GM12878 (cell line): Measurements from ENCODE around the gene LCE3C. TPM values are rescaled to one million over a fixed set of nuclear protein-coding genes. Genes with fewer than 3 reads are reported as not detected.
A peak's percentile ranks its signal among the peaks of the same experiment; 100 is the strongest.
"Not testable (repeated sequence)": the region's sequence is repeated elsewhere in the genome, so short reads cannot be mapped to it uniquely, and the experiment has no call there.

Experiments
- ATAC-seq: fragments of 200-7000 bp; cut with Tn5 transposase; 3 replicates; pipeline ENCODE4 v1.9.1; 2020; ENCODE audit warnings: mild to moderate bottlenecking, moderate library complexity
- BruUV-seq: library from RNA; stranded (reverse); fragments of 400-500 nt; replicated peaks from 2 replicates; lab custom pipeline; 2021; lab: Mats Ljungman, UMichigan
- CTCF ChIA-PET: fragments of 300-600 bp; sonication (Branson Sonifier 250); formaldehyde crosslinking; extraction: SDS; loops from one replicate; lab custom pipeline; 2021; ENCODE audit warnings: inconsistent platforms; lab: Yijun Ruan, JAX
- POLR2A ChIA-PET: fragments of 350-600 bp; formaldehyde crosslinking; extraction: SDS; loops from one replicate; lab custom pipeline; 2021; ENCODE audit warnings: inconsistent platforms; lab: Charles Lee
- RAD21 ChIA-PET: fragments of 300-600 bp; sonication (Branson Sonifier 250); formaldehyde crosslinking; loops from one replicate; lab custom pipeline; 2023; ENCODE audit warnings: antibody characterized with exemption; ENCODE audit not compliant: unreplicated experiment; lab: Charles Lee
- SMC1A ChIA-PET: fragments of 300-600 bp; sonication (Branson Sonifier 250); formaldehyde crosslinking; loops from one replicate; lab custom pipeline; 2023; ENCODE audit not compliant: unreplicated experiment, uncharacterized antibody; lab: Charles Lee
- DNase-seq: peaks from one replicate; pipeline ENCODE4 v3.0.0-alpha.2; 2011; ENCODE audit warnings: low read depth, low spot score
- FAIRE-seq: peaks from 3 replicates; lab custom pipeline; 2011; peaks lifted over from hg19 to GRCh38; lab: Jason Lieb, UNC
- H2AFZ ChIP-seq: 2 replicates; pipeline ENCODE4 v1.6.0; 2011; ENCODE audit warnings: low read depth, low read length, control low read depth; ENCODE audit not compliant: control insufficient read depth
- H3K27ac ChIP-seq: 2 replicates; pipeline ENCODE4 v1.5.1; 2011; ENCODE audit warnings: control low read depth; ENCODE audit not compliant: control insufficient read depth, insufficient read depth
- H3K27me3 ChIP-seq, 2 experiments: replicated peaks in 1 of 2; 2 replicates each; pipeline versions ENCODE4 v1.6.0 to v1.6.1; 2011; ENCODE audit warnings: low read length in 1 of 2; ENCODE audit not compliant: control insufficient read depth in 2 of 2, insufficient read depth in 2 of 2
- H3K36me3 ChIP-seq, 2 experiments: 2 replicates each; pipeline ENCODE4 v1.5.1; 2011; ENCODE audit warnings: low read length in 1 of 2; ENCODE audit not compliant: control insufficient read depth in 2 of 2, insufficient read depth in 2 of 2
- H3K4me1 ChIP-seq: 2 replicates; pipeline ENCODE4 v1.6.1; 2011; ENCODE audit warnings: mild to moderate bottlenecking, low read length, moderate library complexity, mixed read lengths; ENCODE audit not compliant: control insufficient read depth, insufficient read depth
- H3K4me2 ChIP-seq: 2 replicates; pipeline ENCODE4 v1.6.0; 2011; ENCODE audit warnings: control low read depth; ENCODE audit not compliant: control insufficient read depth, insufficient read depth
- H3K4me3 ChIP-seq: fragments of 200-600 bp; sonication (generic); 2 replicates; pipeline ENCODE4 v1.5.1; 2016
- H3K79me2 ChIP-seq: 2 replicates; pipeline ENCODE4 v1.6.0; 2011; ENCODE audit warnings: low read length; ENCODE audit not compliant: control insufficient read depth, insufficient read depth
- H3K9ac ChIP-seq: 2 replicates; pipeline ENCODE4 v1.8.0; 2011; ENCODE audit warnings: low read length, control low read depth, mixed read lengths; ENCODE audit not compliant: control insufficient read depth, insufficient read depth
- H3K9me3 ChIP-seq: replicated peaks from 3 replicates; pipeline ENCODE4 v1.5.1; 2011; ENCODE audit warnings: mild to moderate bottlenecking, low read length; ENCODE audit not compliant: control insufficient read depth, insufficient read depth
- H4K20me1 ChIP-seq: 2 replicates; pipeline ENCODE4 v1.6.0; 2011; ENCODE audit not compliant: control insufficient read depth, insufficient read depth
- EED ChIP-seq: sonication (generic); IDR thresholded peaks from 2 replicates; pipeline ENCODE4 v1.6.1; 2016; ENCODE audit warnings: antibody characterized with exemption, low read depth
- EGR1 ChIP-seq, 2 experiments: IDR thresholded peaks; 1 replicate in 1 of 2; 2 replicates in 1 of 2; pipeline ENCODE4 v1.6.1; 2011 to 2012; ENCODE audit warnings: low read depth in 2 of 2, low read length in 2 of 2, borderline replicate concordance in 1 of 2, mild to moderate bottlenecking in 1 of 2, moderate library complexity in 1 of 2
- IKZF1 ChIP-seq: fragments of 450-650 bp; conservative IDR thresholded peaks from 2 replicates; pipeline ENCODE4 v1.6.1; 2017; ENCODE audit warnings: antibody characterized with exemption, mild to moderate bottlenecking
- IKZF2 ChIP-seq, 2 experiments: fragments of 450-650 bp; IDR thresholded peaks; 2 replicates each; pipeline ENCODE4 v1.6.1; 2017; ENCODE audit warnings: mild to moderate bottlenecking in 2 of 2, moderate library complexity in 2 of 2
- NBN ChIP-seq: fragments of 450-650 bp; IDR thresholded peaks from 2 replicates; pipeline ENCODE4 v1.6.1; 2016
- NR2F1 ChIP-seq: fragments of 450-650 bp; conservative IDR thresholded peaks from 2 replicates; pipeline ENCODE4 v1.6.1; 2017; ENCODE audit warnings: mild to moderate bottlenecking
- PKNOX1 ChIP-seq: fragments of 450-650 bp; IDR thresholded peaks from 2 replicates; pipeline ENCODE4 v1.6.1; 2016; ENCODE audit warnings: mild to moderate bottlenecking
- SP1 ChIP-seq: IDR thresholded peaks from one replicate; pipeline ENCODE4 v1.6.1; 2011; ENCODE audit warnings: low read depth, low read length
- TAF1 ChIP-seq: IDR thresholded peaks from 2 replicates; pipeline ENCODE4 v1.6.1; 2011; ENCODE audit warnings: mild to moderate bottlenecking, low read depth, low read length, borderline replicate concordance
- WGBS: methylation state at CpG from one replicate; pipeline ENCODE4 v1.1.6; 2016; ENCODE audit warnings: low lambda C conversion rate; ENCODE audit not compliant: insufficient replicate concordance, insufficient coverage; ENCODE audit errors: missing lambda C conversion rate; 5-methylcytosine and 5-hydroxymethylcytosine counted together
- in situ Hi-C: fragments of 300-500 bp; cut with MboI; formaldehyde crosslinking; loops from 9 replicates; pipeline ENCODE4 v1.14.3; 2018; ENCODE audit warnings: mixed read lengths
- intact Hi-C: fragments of 100-400 bp; cut with micrococcal nuclease; formaldehyde crosslinking; loops from one replicate; pipeline ENCODE4 v1.14.2; 2022; ENCODE audit not compliant: unreplicated experiment
- polyA plus RNA-seq, 11 experiments: library from polyadenylated mRNA; depleted of rRNA in 4 of 11; unstranded in 6 of 11; stranded (reverse) in 5 of 11; fragments of >200 nt; fragmentation: Nextera tagmentation in 4 of 11; fragmentation: Illumina TruSeq in 1 of 11; extraction: Ambion mirVana in 4 of 11; extraction: Trizol in 1 of 11; gene quantifications; 1 replicate in 1 of 11; 2 replicates in 10 of 11; pipeline versions ENCODE4 v1.2.1 to v1.2.3, GENCODE V29; 2011 to 2016; ENCODE audit warnings: inconsistent platforms in 2 of 11, missing spikeins in 2 of 11, low read depth in 1 of 11
- total RNA-seq, 4 experiments: library from RNA; depleted of rRNA in 3 of 4; stranded (reverse); fragments of >200 nt in 3 of 4; fragmentation: Illumina TruSeq in 1 of 4; extraction: Trizol in 1 of 4; gene quantifications; 2 replicates each; pipeline versions ENCODE4 v1.2.1 to v1.2.3, GENCODE V29; 2013 to 2021
- TF ChIP-seq, protein P1 (sequence below): fragments of 450-650 bp; IDR thresholded peaks from 2 replicates; pipeline ENCODE4 v1.6.1; 2017; ENCODE audit warnings: mild to moderate bottlenecking
- TF ChIP-seq, protein P2 (sequence below): fragments of 450-650 bp; IDR thresholded peaks from 2 replicates; pipeline ENCODE4 v1.6.1; 2016; ENCODE audit warnings: mild to moderate bottlenecking, moderate library complexity, borderline replicate concordance

LCE3C gene
- total and polyA plus RNA-seq, 10 of the 15 experiments (the other 5 are each of a cell fraction or from before 2014, with no cell fraction given): not detected

DNA sequence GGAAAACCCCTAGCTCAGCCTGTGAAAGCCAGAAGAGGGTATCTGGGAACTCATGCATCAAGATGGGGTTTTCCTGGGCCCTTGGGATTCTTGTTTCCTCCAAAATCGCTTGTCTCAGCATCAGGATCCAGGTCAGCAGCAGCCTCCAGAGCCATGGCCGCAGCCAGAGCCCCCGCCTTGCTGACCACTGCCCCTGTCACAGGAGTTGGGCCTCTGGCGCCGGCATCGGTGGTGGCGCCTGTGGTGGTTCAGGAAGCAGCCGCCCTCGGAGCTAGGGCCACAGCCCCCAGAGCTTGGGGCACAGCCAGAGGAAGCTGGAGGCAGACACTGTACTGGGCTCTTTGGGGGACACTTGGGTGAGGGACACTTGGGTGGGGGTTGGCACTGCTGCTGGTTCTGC is 20.5 kb upstream of the LCE3C start:
- RAD21 ChIA-PET, POLR2A ChIA-PET: not testable (repeated sequence)

DNA sequence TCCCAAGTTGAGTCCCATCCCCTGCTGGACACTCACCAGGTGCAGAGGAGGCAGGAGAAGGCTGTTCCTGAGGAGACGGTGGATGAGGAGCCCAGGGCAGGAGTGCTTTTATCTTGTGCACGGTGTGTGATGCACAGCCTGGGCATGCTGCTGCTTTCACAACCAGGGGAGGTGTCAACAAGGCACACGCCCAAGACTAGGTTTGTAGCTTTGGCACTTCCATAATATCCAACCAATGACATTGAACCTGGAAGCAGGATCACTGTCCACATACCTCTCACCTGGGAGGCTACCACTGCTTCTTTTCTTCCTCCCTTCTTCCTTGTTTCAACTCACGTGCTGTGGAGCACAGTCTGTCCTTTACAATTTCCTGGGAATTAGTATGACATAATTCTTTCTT is 19.6 kb upstream of the LCE3C start, which contains the start of gene LCE3D:
LCE3D (minus strand) TSS at position 84 of the 400 bp plus-strand sequence. CDS start 580 bp downstream, outside the sequence.
- CTCF ChIA-PET: no interaction called here
- no peak for ATAC-seq
- Histone ChIP-seq H2AFZ (no peak within 1 kb of the TSS), H3K4me2 (no peak within 1 kb of the TSS), H3K9me3 (no peaks in the 10 kb centered on the region; the same call in 2 of the 3 replicates), H3K27me3 (peaks cover 0 to 1% of the 10 kb centered on the region in 2 experiments; a peak in 1 of 4 replicates), H3K9ac (no peak within 1 kb of the TSS), H3K27ac (no peak within 1 kb of the TSS), H3K4me1 (peaks cover 5% of the 10 kb centered on the region; the same call in 1 of the 2 replicates), H3K4me3 (no peak within 1 kb of the TSS), H3K36me3 (no peaks in the 10 kb centered on the region), H3K79me2 (no peaks in the 10 kb centered on the region), H4K20me1 (no peaks in the 10 kb centered on the region)
- RAD21 ChIA-PET: no interaction called here
- 31% methylated on average over 4 of the region's 4 CpGs for WGBS
- intact Hi-C loops: loop anchor here (2.0 kb wide), 1 partner anchor 40 kb away; no protein-coding TSS in a partner anchor
- POLR2A ChIA-PET: no interaction called here
- FAIRE-seq: no peak
- in situ Hi-C loops: no loop called here
- BruUV-seq: no TSS peak
- SMC1A ChIA-PET: no interaction called here
- DNase-seq: no peak
- TF ChIP-seq, protein P1, sequence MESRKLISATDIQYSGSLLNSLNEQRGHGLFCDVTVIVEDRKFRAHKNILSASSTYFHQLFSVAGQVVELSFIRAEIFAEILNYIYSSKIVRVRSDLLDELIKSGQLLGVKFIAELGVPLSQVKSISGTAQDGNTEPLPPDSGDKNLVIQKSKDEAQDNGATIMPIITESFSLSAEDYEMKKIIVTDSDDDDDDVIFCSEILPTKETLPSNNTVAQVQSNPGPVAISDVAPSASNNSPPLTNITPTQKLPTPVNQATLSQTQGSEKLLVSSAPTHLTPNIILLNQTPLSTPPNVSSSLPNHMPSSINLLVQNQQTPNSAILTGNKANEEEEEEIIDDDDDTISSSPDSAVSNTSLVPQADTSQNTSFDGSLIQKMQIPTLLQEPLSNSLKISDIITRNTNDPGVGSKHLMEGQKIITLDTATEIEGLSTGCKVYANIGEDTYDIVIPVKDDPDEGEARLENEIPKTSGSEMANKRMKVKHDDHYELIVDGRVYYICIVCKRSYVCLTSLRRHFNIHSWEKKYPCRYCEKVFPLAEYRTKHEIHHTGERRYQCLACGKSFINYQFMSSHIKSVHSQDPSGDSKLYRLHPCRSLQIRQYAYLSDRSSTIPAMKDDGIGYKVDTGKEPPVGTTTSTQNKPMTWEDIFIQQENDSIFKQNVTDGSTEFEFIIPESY: no peak
- no peak for TF ChIP-seq IKZF2 (IDR thresholded peaks at IDR 0.05)
- TF ChIP-seq, protein P2, sequence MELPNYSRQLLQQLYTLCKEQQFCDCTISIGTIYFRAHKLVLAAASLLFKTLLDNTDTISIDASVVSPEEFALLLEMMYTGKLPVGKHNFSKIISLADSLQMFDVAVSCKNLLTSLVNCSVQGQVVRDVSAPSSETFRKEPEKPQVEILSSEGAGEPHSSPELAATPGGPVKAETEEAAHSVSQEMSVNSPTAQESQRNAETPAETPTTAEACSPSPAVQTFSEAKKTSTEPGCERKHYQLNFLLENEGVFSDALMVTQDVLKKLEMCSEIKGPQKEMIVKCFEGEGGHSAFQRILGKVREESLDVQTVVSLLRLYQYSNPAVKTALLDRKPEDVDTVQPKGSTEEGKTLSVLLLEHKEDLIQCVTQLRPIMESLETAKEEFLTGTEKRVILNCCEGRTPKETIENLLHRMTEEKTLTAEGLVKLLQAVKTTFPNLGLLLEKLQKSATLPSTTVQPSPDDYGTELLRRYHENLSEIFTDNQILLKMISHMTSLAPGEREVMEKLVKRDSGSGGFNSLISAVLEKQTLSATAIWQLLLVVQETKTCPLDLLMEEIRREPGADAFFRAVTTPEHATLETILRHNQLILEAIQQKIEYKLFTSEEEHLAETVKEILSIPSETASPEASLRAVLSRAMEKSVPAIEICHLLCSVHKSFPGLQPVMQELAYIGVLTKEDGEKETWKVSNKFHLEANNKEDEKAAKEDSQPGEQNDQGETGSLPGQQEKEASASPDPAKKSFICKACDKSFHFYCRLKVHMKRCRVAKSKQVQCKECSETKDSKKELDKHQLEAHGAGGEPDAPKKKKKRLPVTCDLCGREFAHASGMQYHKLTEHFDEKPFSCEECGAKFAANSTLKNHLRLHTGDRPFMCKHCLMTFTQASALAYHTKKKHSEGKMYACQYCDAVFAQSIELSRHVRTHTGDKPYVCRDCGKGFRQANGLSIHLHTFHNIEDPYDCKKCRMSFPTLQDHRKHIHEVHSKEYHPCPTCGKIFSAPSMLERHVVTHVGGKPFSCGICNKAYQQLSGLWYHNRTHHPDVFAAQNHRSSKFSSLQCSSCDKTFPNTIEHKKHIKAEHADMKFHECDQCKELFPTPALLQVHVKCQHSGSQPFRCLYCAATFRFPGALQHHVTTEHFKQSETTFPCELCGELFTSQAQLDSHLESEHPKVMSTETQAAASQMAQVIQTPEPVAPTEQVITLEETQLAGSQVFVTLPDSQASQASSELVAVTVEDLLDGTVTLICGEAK: no peak
- no peak for TF ChIP-seq EED
- TF ChIP-seq EGR1 (IDR thresholded peaks at IDR 0.05; ENCODE audit: borderline replicate concordance in 1 of 2, low read depth in 2 of 2, low read length in 2 of 2): no peak
- TF ChIP-seq SP1: no peak
- no peak for TF ChIP-seq NBN
- no peak for TF ChIP-seq PKNOX1
- no peak for TF ChIP-seq NR2F1
- TF ChIP-seq TAF1: no peak

More for the DNA sequence above, 20.5 kb upstream of the LCE3C start:
- H3K4me3 ChIP-seq, H3K9me3 ChIP-seq, H3K36me3 ChIP-seq, ATAC-seq, CTCF ChIA-PET, H4K20me1 ChIP-seq, H3K4me1 ChIP-seq, H3K27me3 ChIP-seq, FAIRE-seq, BruUV-seq, H3K9ac ChIP-seq, H3K79me2 ChIP-seq, H2AFZ ChIP-seq, H3K4me2 ChIP-seq, H3K27ac ChIP-seq, intact Hi-C loops, DNase-seq, in situ Hi-C loops: not testable (repeated sequence)
- SMC1A ChIA-PET: interaction anchor here (0.8 kb wide), 1 partner anchor 13 kb away, joined by 3 read pairs; the partner anchor contains the start of gene LCE3E
- 42% methylated on average over 8 of the region's 9 CpGs for whole genome bisulfite sequencing
- TF ChIP-seq EED: peak; percentile 24; the same call in 1 of the 2 replicates
- TF ChIP-seq IKZF1: 0 out of 2 replicates have a peak, but pooled peaks have one; percentile 18
